NCI-H2227 (cell line): ENCODE data around the gene PPM1H.
"Not testable (repeated sequence)": the region's sequence is repeated elsewhere in the genome, so short reads cannot be mapped to it uniquely, and the experiment has no call there.

Experiments
- DNase-seq: peaks from one replicate; lab custom pipeline; 2025; ENCODE audit not compliant: unreplicated experiment; lab: John Stamatoyannopoulos, UW

PPM1H gene

DNA sequence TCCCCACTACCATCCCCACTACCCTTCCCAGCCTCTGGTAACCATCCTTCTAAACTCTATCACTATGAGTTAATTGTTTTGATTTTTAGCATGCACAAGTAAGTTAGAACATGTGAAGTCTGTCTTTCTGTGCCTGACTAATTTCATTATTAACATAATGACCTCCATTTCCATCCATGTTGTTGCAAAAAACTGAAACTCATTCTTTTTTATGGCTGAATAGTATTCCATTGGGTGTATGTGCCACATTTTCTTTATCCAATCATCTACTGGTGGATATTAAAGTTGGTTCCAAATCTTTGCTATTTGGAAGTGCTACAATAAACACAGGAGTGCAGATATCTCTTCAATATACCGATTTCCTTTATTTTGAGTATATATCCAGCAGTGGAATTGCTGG is 13.2 kb upstream of the PPM1H start:
- DNase-seq: no peak

DNA sequence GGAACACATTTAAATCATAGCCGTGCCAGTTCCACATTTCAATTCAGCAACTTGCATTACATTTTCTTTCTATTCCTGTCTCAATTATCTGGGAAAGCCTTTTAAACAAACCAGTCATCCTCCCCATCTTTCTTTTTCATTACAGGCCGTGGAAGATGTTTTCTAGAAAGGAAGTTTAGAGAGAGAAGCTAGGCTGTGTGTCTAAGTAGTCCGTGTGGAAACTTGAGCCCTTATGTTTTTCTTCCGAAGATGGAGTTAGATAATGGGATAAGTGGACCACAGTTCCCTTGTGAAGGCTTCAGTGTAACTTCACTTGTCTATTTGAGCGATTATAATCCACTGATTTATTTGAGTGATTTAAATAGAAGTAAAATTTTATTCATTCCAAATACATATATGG is 12.4 kb upstream of the PPM1H start:
- no peak for DNase-seq

DNA sequence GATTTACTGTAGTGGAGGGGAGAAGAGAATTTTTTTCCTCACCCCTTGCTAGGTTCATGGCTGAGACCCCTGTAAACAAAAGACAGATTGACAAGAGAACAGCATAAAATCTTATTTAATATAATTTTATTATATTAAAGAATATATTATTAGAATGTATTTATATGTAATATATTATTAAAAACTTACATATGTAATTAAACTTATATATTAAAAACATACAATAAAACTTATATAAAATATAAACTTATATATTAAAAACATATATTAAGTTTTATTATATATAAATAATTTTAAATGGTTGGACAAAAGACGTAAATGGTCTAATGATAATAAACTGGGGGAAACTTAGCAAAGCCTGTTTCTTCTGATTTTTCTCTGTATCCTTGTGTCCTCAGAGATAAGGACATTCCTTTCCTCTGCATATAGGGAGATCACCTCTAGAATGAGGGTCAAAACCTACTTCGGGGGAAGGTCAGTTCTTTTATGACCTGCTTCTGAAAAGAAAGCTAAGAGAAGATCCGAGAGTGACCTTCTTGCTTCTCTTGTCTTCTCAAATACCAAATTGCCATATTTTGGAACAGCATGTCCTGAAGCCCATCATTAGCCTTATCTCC is 8.9 kb upstream of the PPM1H start:
- no peak for DNase-seq

DNA sequence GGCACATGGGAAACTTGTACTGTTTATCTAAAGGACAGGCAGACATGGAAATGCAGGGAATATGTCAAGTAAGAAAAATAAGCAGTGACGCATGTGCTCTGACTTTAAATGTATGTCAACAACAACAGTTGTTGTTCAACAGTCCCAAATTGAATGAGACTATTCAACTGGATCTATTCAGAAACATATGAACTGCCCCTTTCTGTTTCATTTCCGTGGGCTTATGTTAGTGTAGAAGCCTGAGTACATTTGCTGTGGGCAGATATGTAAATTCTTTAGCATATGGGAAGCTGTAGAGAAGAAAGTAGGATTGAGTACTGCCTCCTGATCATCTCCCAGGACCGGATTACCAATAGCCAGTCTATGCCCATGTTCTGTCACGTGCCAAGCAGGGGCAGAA is 7.4 kb upstream of the PPM1H start:
- not testable (repeated sequence) for DNase-seq

DNA sequence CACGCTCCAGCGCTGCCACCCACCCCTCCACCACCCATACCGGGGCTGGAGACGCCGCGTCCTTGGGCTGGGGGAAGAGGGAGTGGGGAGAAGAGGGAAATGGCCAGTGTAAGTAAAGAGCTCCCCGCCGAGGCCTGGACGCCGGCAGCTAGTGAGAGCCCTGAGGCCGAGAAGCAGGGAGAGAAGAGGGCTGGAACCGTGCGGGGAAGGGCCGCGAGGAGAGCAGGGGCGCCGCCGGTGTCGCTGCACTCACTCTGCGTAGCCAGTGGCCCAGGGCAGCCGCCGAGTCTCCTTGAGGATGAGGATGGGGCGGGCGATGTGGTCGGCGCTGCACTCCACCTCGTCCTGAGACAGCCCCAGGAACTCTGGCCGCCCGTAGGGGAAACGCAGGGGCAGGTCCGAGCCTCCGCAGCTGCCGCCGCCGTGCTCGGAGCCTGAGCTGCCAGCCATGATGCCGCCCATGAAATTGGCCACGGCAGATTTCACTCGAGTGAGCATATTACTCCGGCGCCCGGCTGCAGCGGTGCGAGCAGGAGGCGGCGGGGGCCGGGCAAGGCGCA is 631 bp downstream of the PPM1H start:
- DNase-seq: peak; percentile 69

DNA sequence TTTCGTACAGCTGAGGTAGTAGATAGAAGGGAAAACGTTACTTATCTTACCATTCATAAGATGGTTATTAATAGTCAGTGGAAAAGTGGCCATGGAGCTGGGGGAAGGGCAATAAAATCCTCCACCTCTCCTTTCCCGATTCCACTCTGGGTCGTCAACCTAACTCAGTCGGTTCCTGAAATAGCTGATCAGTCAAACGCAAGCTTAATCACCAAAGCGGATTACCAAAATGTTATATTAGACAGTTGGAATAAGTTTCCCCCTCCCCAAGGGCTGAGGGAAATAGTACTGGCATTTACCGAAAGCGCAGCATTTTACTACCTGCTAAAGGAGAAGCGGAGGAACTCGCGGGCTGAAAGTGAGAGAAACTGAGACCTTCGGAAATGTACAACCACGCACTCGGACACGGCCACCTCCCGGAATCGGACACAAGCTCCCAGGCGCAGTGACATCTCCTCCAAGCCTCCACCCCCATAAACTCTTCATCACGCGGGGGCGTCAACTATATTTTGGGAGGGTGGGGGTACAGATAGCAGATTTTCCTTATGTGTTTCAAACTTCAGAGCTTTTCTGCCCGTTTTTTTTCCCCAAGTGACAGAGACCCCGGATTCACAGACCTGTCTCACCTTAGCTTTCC is 1.2 kb downstream of the PPM1H start:
- no peak for DNase-seq

DNA sequence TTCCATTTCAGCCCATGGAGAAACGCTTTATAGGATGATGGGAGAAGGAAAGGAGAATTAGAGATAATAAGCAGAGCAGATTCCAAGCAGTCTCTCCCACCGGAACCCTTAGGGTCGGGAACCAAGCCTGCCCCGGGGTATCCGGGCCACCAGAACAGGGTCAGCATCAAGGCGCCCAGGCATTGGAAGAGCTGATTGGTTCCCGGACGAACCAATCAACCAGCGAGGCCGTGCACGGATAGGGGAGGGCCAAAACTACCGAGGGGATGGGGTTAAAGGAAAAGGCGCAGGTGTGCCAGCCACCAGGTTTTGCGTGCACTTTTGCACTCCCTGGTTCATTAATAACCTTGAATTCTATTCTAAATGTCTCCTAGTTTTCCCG is 1.7 kb downstream of the PPM1H start:
- peak; percentile 88 for DNase-seq

DNA sequence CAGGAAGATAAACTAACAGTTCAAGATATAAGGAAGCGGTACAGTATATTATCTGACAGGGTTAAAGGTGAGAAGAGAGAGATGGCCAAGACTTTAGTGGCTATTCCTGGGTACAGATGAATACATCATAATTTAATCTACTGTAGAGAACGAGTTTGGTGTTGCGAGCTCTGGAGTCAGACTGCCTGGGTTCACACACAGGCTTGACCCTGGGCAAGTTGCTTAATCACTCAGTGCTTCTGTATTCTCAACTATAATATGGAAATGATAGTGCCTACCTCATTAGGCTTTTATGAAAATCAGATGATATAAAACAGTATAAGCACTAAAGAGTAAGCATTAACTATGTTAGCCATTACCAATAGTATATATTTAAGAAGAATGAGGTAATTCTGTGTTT is 3.5 kb downstream of the PPM1H start:
- DNase-seq: no peak

DNA sequence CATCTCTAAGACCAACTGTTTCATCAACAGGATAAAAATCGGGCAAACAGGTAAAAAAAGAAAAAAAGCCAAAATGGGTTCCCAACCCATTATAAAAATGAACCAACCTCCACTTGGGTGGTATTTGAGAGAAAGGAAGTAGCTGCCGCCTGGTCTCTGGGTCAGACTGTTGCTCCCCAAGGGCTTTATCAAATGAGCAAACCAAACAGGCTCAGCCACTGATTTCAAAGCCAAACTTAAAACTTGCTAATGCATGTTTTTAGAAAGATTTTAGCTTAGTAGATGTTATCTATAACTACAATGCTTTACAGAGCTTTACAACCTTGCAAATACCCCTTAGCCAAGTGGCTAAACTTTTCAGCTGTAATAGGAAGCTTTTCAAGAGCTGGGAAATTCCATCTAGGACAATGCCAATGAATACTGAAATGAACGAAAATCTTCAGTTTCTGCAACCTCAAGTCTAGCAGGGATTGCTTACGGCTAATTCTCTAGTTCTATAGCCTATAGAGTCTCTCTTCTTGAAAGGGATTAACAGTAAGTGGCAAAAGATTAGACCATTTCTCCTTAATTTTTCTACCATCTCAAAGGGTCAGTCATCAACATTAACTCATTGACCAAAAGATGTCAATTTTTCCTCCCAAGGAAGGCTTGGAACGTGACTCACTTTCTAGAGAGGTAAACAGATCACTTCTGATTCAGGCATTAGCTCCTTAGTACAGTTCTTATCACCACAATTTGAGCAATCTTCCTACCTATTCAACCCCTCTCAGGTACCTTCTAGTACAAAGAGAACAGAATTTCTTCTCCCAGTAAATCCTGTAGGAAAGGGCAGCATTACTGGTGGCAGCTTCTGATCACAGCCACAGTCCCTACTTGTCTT is 4.2 kb downstream of the PPM1H start:
- no peak for DNase-seq

DNA sequence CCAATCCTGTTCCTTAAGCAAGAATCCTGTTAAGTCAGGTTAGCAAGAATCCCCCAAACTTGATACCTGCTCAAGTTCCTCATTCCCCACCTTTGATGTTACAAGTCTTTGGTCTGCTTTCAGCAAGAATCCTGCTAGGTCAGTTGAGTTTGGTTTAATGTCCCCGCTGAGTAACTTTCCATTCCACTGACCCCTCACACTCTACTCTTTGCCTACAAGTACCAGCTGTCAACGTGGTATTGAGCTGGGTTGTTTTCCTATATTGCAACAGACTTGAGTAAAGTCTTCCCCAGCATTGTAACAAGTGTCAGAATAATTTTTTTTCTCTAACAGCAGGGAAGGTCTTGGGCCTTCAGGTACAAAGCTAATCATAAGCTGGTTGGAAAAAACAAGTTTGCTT is 6.3 kb downstream of the PPM1H start:
- DNase-seq: no peak

DNA sequence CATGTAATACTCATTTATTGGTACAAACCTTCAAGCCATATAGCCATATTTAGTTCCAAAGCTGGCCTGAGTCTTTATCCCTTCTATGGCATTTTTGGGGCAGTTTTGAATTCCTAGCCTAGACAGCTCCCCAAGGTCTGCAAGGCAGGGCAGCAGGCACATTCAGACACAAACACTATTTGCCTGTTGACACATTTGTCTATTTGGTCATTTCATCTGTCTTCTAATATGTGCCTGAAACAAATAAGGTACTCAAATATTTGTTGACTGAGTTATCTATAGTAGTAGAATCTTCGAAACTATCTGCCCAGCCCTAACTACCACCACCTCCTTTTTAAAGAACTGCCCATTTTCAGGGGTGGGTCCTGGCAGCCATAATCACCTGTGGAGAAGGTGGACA is 9.3 kb downstream of the PPM1H start:
- DNase-seq: no peak

DNA sequence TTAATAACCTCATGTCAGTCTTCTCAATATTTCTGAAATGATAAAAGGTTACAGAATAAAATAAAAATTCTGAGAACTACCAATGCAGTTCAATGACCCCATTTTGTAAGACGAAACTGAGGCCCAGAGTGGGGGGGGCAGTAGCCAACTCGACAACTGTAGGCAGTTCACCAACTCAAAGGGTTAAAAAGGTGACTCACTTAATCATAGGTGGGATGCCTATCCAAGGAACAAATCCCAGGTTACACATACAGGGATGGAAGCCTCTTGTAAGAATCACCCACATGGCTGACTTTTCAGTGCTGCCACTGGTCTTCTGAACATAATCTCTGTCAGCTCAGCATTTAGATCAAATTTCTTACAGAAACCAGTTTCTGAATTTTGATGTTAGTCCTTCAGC is 10.9 kb downstream of the PPM1H start:
- no peak for DNase-seq

DNA sequence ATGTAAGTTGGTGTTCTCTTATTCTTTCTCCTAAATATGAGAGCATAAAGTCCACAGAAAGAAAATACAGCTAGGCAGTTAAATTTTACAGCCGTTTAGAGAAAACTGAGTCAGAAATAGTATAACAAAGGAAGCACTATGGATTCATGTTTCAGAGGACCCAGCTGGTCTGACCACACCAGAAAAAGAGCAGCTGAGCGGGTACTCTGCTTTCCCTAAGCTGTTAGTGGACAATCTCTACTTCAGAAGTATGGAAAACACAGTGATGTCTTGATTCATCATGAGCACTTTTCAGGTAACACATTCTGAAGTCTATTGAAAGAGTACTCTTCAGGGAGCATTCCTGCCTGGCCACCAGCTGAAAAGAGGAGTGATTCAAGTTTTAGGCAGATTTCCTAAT is 12.4 kb downstream of the PPM1H start:
- DNase-seq: no peak

DNA sequence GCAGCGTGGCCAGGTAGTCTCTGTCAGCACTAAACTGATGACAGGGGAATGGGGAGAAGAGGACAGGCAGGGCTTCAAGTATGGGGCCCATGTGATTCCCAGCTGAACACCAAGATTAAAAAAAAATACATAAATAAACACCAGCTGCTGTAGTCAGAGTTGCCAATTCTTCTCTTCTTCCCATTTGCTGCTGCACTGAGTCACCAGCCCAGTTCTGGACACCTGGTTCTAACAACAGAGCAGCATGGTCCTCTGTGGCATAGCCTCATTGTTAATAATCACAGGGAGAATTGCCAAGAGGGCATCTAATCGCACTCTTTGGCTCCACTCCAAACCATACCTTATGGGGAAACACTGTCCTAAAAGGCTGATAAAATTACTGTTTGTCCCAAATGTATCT is 15.1 kb downstream of the PPM1H start:
- peak; percentile 55 for DNase-seq

DNA sequence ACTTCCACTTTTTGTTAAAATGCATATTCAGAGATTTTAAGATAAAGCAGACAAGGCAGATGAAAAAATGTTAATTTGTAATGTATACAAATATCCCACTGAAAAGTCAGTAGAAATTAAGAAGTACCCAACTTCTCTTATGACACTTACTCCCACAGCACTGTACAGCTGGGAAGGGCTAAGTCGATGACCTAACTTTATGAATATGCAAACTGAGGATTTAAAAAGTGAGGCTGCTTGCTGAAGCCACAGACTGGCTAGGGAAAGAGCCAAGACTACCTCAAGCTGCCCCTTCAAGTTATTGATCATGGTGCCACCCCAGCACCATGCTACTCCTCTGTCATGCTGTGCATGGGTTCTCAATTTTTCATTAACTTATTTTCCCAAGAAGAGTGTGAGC is 17.0 kb downstream of the PPM1H start:
- DNase-seq: no peak

DNA sequence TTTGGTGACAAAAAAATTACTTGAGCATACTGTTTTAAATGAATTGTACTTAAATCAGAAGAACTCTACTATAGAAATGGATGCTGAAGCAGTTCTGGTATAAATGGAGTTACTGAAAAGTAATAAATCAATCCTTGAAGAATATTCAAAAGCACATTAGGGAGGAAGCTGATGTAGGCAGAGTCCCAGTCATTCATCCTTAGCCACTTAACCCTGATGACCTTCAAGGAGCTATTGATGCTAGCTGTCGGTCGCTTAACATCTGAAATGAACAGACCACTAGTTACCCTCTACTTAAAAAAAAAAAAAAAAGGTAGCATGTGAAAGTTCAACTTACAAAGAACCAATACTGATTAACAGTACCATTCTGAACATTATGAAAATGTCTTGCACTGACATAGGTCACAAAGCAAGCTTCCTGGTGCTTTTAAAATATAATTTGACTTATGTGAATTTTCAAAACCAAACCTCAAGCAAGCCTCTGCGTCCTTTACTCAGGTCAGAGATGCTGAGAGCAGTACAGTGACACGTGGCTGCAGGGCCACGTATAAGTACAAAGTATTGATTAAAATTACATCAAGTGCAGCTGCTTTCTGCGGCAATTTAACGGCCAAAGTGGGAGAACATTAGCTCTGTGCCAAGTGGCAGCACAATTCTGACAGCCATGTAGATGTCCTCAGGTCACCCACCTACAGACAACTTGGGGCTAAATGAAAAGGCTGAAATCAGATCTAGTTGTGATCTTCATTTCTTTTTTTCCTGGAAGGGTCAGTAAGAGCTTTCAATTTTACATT is 18.1 kb downstream of the PPM1H start:
- DNase-seq: peak; percentile 83

DNA sequence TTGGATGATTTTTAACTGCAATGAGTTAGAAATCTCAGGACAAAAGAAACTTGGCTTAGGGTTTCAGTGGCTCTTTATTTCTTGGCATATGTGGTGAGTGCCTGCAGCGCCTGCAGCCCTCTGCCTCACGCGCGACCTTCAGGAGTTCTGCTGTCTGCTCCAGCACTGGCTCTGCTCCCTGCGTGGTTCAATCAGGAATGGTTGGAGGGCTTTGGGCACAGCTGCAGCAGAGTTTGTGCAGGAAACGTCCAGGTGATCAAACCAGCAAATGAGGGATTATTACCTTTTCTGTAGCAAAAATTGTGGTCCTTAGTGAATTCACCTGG is 19.8 kb downstream of the PPM1H start:
- no peak for DNase-seq

DNA sequence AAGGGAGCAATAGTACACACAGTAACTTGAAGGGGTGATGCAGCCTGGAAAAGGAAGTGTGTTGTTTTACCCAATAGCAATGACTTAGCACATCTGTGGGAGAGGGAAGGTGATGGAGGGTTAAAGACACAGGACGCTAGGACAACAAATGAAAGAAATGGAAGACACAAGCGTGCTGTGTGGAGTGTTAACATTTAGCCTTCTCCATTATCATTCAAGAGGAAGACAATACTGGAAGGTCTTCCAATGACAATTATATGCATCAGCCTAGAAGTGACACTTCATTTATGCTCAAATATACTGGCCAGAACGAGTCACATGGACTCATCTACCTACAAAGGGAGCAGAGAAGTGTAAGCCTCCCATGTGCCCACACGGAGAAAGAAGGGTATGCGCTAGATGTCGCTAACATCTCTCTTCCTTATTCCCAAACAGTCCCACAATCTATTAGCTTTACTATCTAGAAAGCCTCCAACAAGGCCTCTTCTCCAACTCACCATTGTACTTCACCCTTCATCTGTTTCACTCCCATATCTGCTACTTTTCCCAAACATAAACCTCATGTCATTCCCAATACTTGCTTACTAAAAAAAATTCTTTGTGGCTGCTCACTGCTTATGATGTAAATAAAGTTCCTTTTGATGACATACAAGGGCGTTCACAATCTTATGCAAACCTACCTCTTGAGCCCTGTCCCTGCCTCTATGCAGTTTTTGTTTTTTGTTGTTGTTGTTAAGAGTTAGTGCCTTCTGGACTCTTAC is 20.3 kb downstream of the PPM1H start:
- no peak for DNase-seq

DNA sequence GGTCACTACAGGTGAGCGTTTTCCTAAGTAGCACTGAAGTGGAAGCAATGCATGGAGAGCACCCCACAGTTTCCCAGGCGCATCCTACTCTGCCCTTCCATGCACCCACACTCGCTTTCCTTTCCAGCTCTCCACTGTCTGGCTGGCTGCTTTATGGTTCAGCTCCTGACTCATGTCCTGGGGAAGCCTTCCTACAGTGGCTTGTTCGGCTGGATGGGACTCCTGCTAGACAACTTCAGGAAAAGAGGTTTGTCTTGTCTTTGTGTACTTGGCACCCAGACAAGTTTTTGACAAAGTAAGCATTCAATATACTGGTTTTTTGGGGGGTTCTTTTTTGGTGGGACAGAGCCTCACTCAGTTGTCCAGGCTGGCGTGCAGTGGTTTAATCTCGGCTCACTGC is 21.6 kb downstream of the PPM1H start:
- DNase-seq: no peak

DNA sequence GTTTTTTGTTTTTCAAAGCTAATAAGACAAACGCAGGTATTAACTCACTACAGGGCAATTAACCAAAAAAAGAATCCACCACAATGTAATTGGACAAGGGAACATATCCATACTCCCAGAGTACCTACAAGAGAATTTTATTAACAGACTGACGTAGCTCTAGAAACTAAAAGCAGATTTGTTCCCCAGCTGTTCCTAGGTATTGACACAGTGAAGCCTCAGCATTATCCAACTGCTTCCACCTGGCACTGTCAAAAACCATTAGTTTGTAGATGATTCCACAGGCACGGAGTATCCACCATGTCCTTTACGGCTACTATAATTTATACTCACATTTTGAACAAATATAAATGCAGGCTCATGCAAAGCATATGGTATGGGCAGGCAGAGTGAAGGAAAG is 22.3 kb downstream of the PPM1H start:
- DNase-seq: no peak

DNA sequence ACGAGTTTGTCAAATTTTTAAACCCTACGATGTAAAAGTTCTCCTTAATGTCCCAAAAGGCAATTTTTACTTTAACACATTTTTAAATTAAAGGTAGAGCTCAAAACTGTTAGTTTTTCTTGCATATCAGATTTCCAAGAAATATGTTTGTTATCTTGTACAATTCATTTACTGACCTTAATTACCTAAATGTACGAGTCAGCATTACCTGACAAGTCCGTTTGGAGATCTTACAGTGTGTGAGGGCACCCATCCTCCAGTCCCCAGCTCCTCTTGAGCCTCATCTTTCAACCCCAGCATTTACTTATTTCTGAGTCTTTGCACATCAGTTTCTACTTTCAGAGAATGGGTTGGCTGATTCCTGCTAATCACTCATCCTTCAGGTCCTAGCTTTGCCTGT is 23.7 kb downstream of the PPM1H start:
- DNase-seq: no peak
